SK-N-MC (cell line): Measurements from ENCODE around the gene XPNPEP1.

ENCODE experiments used
- EZH2 ChIP-seq: fragments of 200-600 bp; sonication (generic); IDR thresholded peaks from one replicate; pipeline ENCODE4 v1.6.1; 2017; ENCODE audit warnings: antibody characterized with exemption
- POLR2AphosphoS5 ChIP-seq: IDR thresholded peaks from 2 replicates; pipeline ENCODE4 v1.6.1; 2012; ENCODE audit warnings: mild to moderate bottlenecking, low read depth, low read length, borderline replicate concordance

DNA sequence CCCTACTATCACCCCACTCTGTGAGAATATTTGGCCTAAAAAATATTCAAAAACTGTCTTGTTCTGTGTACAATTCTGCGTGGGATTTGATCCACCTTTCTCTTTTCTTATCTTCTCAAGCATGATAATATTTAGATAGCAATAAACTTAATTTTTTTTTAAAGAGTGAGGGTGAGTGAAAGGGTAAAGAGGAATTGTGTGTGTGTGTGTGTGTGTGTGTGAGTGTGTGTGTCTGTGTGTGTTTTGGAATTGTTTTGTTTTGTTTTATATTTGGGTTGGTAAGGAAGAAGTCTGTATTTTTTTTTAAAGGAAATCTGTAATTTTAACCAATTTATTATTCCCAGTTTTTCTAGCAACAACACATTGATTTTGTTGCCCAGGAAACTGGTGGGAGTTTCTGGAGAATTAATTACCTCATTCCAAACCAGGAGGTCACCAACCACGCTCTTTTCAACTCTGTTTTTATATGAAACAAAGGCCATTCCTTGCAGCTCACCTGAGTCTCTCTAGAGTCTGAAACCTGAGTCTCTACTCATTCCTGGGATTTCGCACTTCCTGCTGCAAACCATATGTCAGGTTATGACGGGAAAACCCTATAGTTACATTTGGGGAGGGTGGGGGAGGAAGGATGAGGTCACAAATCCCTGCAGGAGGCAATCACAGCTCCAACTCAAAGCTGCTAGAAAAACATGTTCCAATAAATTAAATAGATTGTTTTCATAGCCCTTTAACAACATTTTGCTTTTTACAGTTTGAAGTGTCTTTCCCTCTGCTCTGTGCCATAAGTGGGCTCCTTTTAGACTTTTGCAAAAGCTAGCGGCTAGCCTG lies 38.1 kb upstream of the XPNPEP1 start:
- no peak for TF ChIP-seq EZH2
- no peak for TF ChIP-seq POLR2AphosphoS5
